ENCODE measurements around the gene CSF1R. TPM values are rescaled to one million over a fixed set of nuclear protein-coding genes. Genes with fewer than 3 reads are reported as not detected.
"Not testable (repeated sequence)": the region's sequence is repeated elsewhere in the genome, so short reads cannot be mapped to it uniquely, and the experiment has no call there.

The CSF1R gene
- total RNA-seq, 1 donor from 2014 or later = 74.8 TPM

- ATAC-seq (no peak), DNase-seq (ENCODE audit: low spot score) (no peak)
- intact Hi-C loops (cut with DNase I) = no loop called here
Measured at GRCh38 chr5:150045549-150045948, 40.8 kb downstream of the CSF1R start.

DNA sequence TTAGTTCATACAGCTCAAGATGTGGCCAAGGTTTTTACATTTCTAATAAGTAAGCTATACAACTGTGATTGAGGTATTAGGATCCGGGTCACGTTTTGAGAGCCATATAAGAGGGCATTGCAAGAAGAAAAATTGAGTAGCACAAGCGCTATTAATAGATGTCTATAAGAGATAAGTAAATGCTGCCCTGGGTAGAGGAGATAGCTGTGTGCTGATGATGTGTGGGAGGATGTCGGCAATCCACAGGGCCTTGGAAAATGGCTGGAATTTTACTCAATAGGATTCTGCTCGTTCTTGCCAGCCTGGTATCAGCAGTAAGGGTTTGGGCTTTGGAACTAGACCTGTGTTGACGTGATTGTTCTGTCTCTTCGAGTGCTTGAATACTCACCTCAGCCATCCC, 41.6 kb downstream of the CSF1R start:
- ATAC-seq (no peak), DNase-seq (ENCODE audit: low spot score) (no peak)
- intact Hi-C loops (cut with DNase I) = no loop called here

DNA sequence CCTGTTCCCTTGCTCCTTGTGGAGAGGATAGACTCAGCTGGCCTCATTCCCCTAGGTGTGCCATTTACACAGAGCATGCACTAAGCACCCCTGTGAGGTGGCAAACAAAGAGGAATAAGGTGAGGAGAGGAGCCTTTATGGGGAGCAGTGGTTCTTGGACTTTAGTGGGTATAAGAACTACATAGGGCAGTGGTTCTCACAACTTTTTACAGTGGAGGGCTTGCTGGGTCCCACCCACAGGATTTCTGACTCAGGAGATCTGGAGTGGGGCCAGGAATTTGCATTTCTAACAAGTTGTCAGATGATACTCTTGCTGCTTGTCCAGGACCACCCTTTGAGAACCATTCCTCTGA, 42.0 kb downstream of the CSF1R start:
- intact Hi-C loops (cut with DNase I) = no loop called here
- no peak for DNase-seq (ENCODE audit: low spot score)
- no peak for ATAC-seq

DNA sequence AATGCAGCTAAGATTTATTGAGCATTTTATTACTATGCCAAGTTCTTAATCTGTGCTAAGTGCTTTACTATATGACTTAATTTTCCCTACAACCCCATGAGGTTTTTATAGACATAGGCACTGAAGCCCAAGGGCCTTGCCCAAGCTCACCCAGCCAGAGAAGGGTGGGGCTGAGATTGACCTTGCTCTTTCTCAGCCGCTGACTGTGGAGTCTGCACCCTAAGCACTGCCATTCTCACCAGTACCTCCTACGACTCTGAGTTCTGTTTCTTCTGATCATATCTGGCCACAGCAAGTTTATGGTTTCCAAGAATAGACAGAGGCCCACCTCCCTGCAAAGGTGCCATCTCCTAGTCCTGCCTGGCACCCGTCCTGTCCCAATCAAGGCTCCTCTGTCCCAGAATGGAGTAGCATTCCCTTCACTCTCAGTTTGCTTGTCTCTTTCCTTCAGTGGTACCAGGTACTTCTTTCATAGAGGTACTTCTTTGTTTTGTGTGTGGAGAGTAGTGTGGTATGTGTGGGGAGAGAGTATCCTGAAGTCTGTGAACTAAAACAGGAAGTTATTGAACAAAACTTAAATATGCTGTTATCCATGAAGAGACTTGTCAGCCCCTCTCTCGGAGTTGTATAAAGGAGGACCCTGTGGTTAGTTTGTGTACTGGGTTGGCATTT, 42.6 kb downstream of the CSF1R start:
- ATAC-seq (no peak), DNase-seq (ENCODE audit: low spot score) (no peak)
- intact Hi-C loops (cut with DNase I) = no loop called here

DNA sequence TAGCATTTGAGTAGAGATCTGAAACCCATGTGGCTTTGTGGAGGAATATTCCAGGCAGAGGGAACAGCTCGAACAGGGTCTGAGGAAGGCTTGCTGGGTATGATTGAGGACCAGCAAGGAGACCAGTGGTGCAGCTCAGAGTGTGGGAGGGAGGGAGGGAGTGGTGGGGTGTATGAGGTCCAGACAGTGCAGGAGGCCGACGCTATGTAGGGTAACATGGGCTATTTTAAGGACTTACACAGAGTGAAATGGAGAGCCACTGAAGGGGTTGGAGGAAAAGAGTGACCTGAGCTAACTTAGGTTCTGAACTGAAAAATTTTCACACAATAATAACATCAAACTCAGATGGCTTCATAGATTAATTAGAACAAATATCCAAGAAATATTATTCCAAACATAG, 43.9 kb downstream of the CSF1R start:
- intact Hi-C loops (cut with DNase I) = no loop called here
- ATAC-seq (no peak), DNase-seq (ENCODE audit: low spot score) (no peak)

DNA sequence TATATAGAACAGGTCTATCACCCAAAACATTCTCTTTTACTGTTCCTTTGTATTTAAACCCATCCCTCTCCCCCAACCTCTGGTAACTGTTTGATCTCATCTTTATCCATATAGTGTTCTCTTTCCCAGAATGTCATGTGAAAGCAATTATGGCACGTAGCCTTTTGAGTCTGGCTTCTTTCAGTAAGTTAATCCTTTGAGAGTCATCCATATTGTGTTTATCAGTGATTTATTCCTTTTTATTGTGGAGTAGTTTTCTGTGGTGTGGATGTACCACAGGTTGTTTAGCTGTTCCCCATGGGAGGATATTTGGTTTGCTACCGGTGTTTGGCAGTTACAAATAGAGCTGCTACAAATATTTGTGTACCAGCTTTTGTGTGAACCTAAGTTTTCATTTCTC, 47.8 kb downstream of the CSF1R start:
- ATAC-seq (no peak), DNase-seq (ENCODE audit: low spot score) (no peak)
- intact Hi-C loops (cut with DNase I) = no loop called here

DNA sequence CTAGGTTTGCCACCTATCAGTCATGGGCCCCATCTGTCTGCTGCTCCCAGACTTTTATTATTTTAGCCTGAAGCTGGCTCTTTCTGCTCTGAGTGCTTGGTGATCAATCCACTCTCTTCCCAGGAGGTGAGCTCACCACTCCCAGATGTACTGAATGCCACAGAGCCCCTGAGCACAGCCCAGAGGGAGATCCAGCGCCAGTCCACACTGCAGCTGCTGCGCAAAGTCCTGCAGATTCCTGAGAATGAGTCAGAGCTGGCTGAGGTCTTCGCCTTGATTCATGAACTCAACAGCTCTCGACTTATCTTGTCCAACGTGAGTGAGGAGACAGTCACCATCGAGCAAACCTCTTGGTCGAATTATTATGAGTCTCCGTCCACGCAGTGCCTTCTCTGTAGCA, 49.8 kb downstream of the CSF1R start:
- intact Hi-C loops (cut with DNase I) = no loop called here
- ATAC-seq (peak; percentile 53), DNase-seq (ENCODE audit: low spot score) (no peak)

DNA sequence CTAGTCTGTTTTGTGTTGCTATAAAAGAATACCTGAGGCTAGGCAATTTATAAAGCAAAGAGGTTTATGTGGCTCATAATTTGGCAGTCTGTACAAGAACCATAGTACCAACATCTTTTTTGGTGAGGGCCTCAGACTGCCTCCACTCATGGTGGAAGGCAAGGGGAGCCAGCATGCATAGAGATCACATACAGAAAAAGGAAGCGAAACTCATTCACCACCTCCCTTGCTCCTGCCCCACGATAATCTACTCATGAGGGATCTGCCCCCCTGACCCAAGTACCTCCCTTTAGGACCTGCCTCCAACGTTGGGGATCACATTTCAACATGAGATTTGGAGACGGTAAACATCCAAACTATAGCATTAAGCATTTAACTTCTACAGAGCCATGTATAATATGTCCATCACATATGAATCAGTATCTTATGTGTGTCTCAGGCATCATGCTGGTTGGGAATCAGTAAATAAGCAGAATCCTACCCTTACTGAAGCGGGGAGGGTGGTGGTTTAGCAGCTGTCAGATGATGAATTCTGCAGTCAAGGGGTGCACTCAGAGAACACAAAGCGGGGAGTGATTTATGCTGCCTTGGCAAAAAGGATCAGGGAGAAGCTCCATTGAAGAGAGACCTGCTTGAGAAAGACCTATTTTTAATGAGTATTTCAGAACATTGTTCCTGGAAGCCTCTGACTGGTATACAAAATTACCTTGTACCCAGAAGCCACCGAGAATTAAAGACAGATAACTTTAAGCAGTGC, 51.0 kb downstream of the CSF1R start:
- intact Hi-C loops (cut with DNase I) = no loop called here
- no peak for DNase-seq (ENCODE audit: low spot score)
- no peak for ATAC-seq

DNA sequence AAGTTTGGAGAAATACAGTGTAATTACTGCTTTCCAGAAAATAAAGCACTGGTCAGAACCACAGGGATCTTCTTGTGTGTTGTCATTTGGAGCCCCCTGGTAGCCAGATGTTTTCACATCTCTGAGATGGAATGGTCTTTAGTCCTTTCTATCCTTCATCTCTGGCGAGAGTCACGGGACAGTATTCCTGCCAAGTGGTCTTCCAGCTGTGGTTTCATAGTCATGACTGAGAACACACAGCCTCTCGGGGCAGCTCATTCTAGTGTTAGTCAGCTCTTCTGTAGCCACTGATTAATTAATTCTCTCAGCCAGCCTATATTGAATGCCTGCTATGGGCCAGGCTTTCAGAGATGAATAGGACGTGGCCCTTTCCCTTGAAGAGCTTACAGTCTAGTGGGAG, 51.7 kb downstream of the CSF1R start:
- intact Hi-C loops (cut with DNase I) = no loop called here
- DNase-seq (ENCODE audit: low spot score) = no peak
- peak; percentile 82 for ATAC-seq

DNA sequence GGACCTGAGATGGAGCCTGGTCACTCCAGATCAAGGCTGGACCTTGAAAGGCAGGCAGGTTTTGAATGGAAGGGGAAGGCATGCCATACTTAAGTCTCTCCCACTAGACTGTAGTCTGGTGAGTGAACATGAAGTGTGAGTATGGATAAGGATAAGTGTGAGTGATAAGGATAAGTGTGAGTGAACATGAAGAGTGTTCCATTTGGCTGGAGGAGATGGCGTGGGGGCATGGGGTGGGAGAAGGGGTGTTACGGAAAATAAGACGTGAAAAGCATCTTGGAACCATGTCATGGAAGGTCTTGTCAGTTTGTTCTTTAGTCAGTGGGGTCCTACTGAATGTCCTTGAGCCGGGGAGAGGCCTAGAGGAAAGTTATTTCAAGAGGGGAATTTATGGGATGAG, 53.0 kb downstream of the CSF1R start:
- intact Hi-C loops (cut with DNase I) = no loop called here
- ATAC-seq (no peak), DNase-seq (ENCODE audit: low spot score) (no peak)

GRCh38 chr5:150028047-150028446, 58.3 kb downstream of the CSF1R start:
- intact Hi-C loops (cut with DNase I); DNase-seq (ENCODE audit: low spot score); ATAC-seq: not testable (repeated sequence)

DNA sequence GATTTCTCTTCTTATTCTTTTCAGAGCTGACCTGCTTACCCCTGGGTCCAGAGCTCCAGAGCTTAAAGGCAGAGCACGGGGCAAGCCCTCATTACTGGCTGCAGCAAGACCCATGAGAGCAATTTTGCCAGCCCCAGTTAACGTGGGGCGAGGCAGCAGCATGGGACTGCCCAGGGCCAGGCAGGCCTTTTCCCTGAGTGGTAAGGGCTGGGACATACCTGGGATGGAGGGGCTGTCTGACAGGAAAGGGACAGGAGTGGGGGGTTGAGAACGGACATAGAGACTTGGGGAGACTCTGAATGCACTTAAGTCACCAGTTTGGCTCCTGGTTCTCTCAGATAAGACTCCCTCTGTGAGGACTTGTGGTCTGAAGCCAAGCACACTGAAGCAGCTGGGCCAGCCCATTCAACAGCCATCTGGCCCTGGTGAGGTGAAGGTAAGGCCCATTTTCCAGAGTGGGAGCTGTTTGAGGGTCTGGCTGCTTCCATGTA, 59.6 kb downstream of the CSF1R start:
- intact Hi-C loops (cut with DNase I) = no loop called here
- ATAC-seq = no peak
- no peak for DNase-seq (ENCODE audit: low spot score)

DNA sequence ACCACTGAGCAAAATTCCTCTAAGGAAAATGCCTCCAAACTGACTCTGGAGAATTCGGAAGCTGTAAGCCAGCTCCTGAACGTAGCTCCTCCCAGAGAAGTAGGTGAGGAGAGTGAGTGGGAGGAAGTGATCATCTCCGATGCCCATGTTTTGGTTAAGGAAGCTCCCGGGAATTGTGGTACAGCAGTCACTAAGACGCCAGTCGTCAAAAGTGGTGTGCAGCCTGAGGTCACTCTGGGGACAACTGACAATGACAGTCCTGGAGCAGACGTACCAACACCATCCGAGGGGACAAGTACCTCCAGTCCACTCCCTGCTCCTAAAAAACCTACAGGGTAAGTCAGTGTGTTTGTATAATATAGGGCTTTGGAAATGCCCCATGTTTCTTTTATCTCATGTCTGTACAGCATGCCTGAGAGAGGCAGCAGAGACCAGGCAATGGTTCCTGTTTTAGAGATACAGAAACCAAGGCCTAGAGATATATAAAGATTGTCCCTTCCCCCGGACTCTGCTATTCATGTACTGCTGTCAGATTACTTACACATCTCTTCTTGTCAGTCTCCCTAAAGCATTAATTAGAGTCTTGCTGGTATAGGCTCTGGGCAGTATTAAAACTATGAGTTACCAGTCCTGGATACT, 61.9 kb downstream of the CSF1R start:
- DNase-seq (ENCODE audit: low spot score) (no peak), ATAC-seq (no peak)
- intact Hi-C loops (cut with DNase I) = no loop called here

DNA sequence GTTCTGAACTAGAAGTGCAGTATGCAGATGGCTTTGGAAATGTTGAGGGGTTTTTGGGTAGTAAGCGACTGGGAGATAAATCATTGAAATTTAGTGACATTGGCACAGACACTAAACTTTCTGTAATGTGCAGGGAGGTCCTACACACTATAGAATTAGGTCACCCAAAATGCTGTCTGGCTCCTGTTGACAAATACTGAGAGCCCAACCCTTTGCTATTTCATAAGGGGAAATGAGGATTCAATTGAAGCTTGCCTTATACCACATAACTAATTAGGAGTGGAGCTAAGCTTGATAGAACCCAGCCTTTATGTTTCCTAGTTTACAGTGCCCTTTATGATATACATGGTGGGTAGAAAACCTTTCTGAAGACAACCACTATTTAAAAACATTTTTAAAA, 63.2 kb downstream of the CSF1R start:
- ATAC-seq = no peak
- intact Hi-C loops (cut with DNase I) = no loop called here
- no peak for DNase-seq (ENCODE audit: low spot score)

DNA sequence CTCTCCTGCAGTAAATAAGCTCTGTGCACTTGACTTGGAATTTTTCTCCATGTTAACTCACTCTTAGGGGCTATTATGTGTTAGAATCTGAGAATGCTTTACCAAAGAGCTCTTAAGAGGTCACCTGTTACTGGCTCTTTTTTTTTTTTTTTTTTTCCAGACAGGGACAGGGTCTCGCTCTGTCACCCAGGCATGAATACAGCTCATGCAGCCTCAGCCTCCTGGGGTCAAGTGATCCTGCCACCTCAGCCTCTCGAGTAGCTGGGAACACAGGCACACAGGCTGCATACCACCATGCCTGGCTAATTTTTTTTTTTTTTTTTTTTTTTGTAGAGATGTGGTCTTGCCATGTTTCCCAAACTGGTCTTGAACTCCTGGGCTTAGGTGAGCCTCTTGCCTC, 63.7 kb downstream of the CSF1R start:
- intact Hi-C loops (cut with DNase I) = no loop called here
- DNase-seq (ENCODE audit: low spot score) = no peak
- no peak for ATAC-seq

- ATAC-seq (peak; percentile 34), DNase-seq (ENCODE audit: low spot score) (no peak)
- intact Hi-C loops (cut with DNase I) = no loop called here
Measured at GRCh38 chr5:150022158-150022531, 64.2 kb downstream of the CSF1R start.

GRCh38 chr5:150021491-150022157, 64.7 kb downstream of the CSF1R start:
- ATAC-seq (no peak), DNase-seq (ENCODE audit: low spot score) (no peak)
- intact Hi-C loops (cut with DNase I) = no loop called here

DNA sequence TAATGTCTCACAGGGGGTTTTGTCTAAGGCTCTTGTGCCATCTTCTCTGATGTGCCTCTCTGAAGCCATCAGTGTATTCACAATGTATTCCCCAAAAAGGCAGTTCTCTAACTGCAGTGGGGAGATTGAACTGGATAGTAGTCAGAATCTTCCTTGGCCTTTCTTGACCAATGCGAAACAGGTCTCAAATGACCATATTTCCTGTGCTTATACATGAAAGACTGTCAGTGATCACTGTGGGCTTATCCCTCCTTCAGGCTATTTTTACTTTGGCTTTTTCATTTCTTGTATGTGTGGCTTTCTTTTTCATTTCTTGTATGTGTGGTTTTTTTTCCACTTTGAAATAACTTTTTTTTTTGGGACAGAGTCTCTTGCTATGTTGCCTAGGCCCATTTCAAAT, 66.1 kb downstream of the CSF1R start:
- DNase-seq (ENCODE audit: low spot score) (no peak), ATAC-seq (no peak)
- intact Hi-C loops (cut with DNase I) = no loop called here

DNA sequence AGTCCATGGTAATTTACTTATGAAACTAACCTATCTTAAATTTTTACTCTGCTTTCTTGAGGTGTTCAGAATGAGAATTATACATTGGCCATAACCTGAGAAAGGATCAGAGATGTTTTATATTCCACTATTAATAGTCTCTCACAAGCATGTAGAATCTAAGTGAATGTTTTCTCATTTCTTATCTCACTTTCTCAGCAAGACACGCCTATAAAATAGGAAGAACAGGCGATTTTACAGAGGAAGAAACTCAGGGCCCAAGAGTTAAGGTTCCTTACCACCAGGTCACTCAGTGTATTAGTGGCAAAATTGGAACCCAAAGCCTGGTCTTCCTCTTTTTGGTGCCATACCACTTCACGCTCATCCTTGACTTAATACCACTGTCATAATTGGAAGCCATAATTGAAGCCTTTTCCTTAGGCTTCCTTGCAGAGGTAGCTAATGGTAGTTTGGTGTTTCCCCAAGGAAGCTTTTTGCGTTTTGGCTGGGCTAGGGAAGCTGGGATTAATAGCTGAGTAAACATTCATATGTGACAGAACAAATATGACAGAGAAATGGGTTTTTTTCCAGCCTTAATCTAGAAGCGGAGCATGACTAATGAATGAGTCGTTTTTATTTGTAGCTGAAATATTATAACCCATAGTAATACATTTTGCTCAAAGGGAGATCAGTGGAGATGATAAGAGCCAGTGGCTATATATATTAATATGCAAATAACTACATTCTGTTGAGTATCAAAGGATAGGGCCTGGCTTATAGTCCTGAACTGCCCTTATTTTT, 68.9 kb downstream of the CSF1R start:
- ATAC-seq = no peak
- no peak for DNase-seq (ENCODE audit: low spot score)
- intact Hi-C loops (cut with DNase I) = no loop called here

All from sciatic nerve (tissue), 2 donors.